Stomach (tissue), 9 donors: ENCODE measurements around the gene CHEK1. TPM values are rescaled to one million over a fixed set of nuclear protein-coding genes. Genes with fewer than 3 reads are reported as not detected.

Source experiments
- DNase-seq, 2 donors: peaks; one replicate each; pipeline versions ENCODE4 v3.0.0 to v3.0.0-alpha.2; 2013 to 2019
- H3K27ac ChIP-seq, 5 donors: fragments of 200-600 bp in 4 of 5; sonication (generic) in 4 of 5; one replicate each; pipeline ENCODE4 v1.5.1; 2013 to 2019; ENCODE audit warnings: mild to moderate bottlenecking in 1 of 5, moderate library complexity in 1 of 5
- H3K27me3 ChIP-seq, 3 donors: fragments of 200-600 bp; sonication (generic); one replicate each; pipeline ENCODE4 v1.5.1; 2017 to 2019; ENCODE audit warnings: mixed run types in 1 of 3
- H3K36me3 ChIP-seq, 4 donors: fragments of 200-600 bp; sonication (generic); 1 replicate in 3 of 4; 2 replicates in 1 of 4; pipeline ENCODE4 v1.5.1; 2016 to 2019
- H3K4me1 ChIP-seq, 4 donors: fragments of 200-600 bp; sonication (generic); one replicate each; pipeline ENCODE4 v1.5.1; 2016 to 2019
- H3K4me3 ChIP-seq, 4 donors: fragments of 200-600 bp; sonication (generic) in 3 of 4; one replicate each; pipeline ENCODE4 v1.5.1; 2016 to 2019; ENCODE audit warnings: mild to moderate bottlenecking in 1 of 4
- H3K9me3 ChIP-seq, 4 donors: fragments of 200-600 bp; sonication (generic); one replicate each; pipeline ENCODE4 v1.5.1; 2016 to 2019
- CTCF ChIP-seq, 7 experiments: fragments of 450-650 bp in 4 of 7; fragments of 200-600 bp in 3 of 7; sonication (generic) in 3 of 7; IDR thresholded peaks; one replicate each; pipeline ENCODE4 v1.5.1; 2016 to 2019; ENCODE audit warnings: antibody characterized with exemption in 7 of 7, control low read depth in 2 of 7, mild to moderate bottlenecking in 1 of 7
- EP300 ChIP-seq: sonication (generic); formaldehyde crosslinking; IDR thresholded peaks from one replicate; pipeline ENCODE4 v1.6.1; 2017; ENCODE audit warnings: antibody characterized with exemption
- POLR2A ChIP-seq, 4 donors: fragments of 450-650 bp; IDR thresholded peaks; one replicate each; pipeline ENCODE4 v1.6.1; 2016; ENCODE audit warnings: antibody characterized with exemption in 4 of 4, control low read depth in 2 of 4, mild to moderate bottlenecking in 1 of 4, moderate library complexity in 1 of 4
- POLR2AphosphoS5 ChIP-seq, 3 donors: sonication (generic); formaldehyde crosslinking; IDR thresholded peaks; one replicate each; pipeline ENCODE4 v1.6.1; 2016; ENCODE audit warnings: antibody characterized with exemption in 3 of 3
- WGBS, 5 donors: extraction: QIAGEN DNeasy Blood & Tissue Kit in 3 of 5; methylation state at CpG; one replicate each; pipeline versions ENCODE4 v1.1.5 to v1.1.7; 2013 to 2018; 5-methylcytosine and 5-hydroxymethylcytosine counted together
- intact Hi-C: fragments of 100-400 bp; cut with DNase I; formaldehyde crosslinking; loops from one replicate; pipeline ENCODE4 v1.15.1; 2023; ENCODE audit warnings: low total_unique reads
- polyA plus RNA-seq, 3 donors: library from polyadenylated mRNA; stranded (reverse); fragments of 200-250 nt; gene quantifications; one replicate each; pipeline ENCODE4 v1.2.3, GENCODE V29; 2013
- total RNA-seq, 5 donors: library from RNA; depleted of rRNA; stranded (reverse); fragments of >200 nt; gene quantifications; one replicate each; pipeline versions ENCODE4 v1.1.0 to v1.2.3, GENCODE V29; 2014 to 2016
- donor health status: healthy with polysubstance abuse.
- donor health status: Bipolar disorder and iron deficiency.
- donor health status: healthy.

The CHEK1 gene
- total and polyA plus RNA-seq, 8 donors = 0.14 to 19.3 (median 3.4) TPM; not detected in 1

DNA sequence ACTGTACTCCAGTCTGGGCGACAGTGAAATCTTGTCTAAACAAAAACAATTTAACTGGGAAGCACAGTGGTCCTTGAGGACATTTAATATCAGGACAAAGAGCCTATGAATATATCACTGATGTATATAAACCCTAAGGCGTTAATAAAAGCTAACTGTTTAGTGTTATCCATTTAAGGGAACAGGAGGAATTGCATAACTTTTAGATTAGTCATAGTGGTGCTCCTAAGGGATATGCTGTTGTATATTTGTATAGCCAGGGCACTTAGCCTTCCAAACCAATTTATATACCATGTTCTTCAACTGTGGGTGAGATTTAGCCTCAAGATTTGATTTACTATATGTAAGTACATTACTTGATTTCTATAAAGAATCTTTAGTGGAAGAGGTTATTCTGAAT lies 3.0 kb upstream of the CHEK1 start:
- H3K27ac ChIP-seq = no peak overlapping the region
- peaks cover 14 to 32% (median 23%) of the 10 kb centered on the region in 4 donors for H3K4me1 ChIP-seq
- no peak for DNase-seq
- TF ChIP-seq POLR2AphosphoS5 (IDR thresholded peaks at IDR 0.05) = no peak
- TF ChIP-seq CTCF (IDR thresholded peaks at IDR 0.05) = no peak
- no peak for TF ChIP-seq POLR2A (IDR thresholded peaks at IDR 0.05)
- TF ChIP-seq EP300 = no peak
- no peaks in the 10 kb centered on the region for H3K27me3 ChIP-seq
- H3K36me3 ChIP-seq = peaks cover 28 to 57% (median 54%) of the 10 kb centered on the region in 4 donors
- WGBS, 5 donors = 60 to 74% (median 72%) methylated on average over 2 of the region's 2 CpGs
- no peak overlapping the region for H3K4me3 ChIP-seq
- intact Hi-C loops = loop anchor here (5.0 kb wide), 1 partner anchor 255 kb away; no protein-coding TSS in a partner anchor
- H3K9me3 ChIP-seq = no peaks in the 10 kb centered on the region

DNA sequence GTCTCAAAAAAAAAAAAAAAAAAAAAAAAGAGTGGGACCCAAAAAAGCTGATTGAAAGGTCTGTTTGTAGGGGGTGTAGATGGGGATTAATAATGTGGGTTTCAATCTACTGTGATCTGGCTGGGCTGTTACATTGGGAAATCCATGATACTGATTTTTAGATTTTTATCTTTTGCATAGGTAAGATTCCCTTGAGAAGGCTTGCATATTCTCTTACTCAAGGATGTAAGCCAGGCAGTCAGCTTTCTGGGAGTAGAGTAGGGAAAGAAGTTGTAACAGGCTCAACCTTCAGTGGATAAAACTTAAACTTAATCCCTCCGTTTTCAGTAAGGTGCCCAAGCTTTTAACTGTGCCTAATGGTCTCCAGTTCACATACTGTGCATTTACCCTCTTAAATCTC lies 1.9 kb upstream of the CHEK1 start:
- intact Hi-C loops = loop anchor here (5.0 kb wide), 1 partner anchor 254 kb away; no protein-coding TSS in a partner anchor
- Histone ChIP-seq H3K4me1 (peaks cover 14 to 34% (median 24%) of the 10 kb centered on the region in 4 donors), H3K36me3 (peaks cover 23 to 46% (median 43%) of the 10 kb centered on the region in 4 donors), H3K9me3 (no peaks in the 10 kb centered on the region), H3K4me3 (no peak overlapping the region), H3K27ac (no peak overlapping the region), H3K27me3 (no peaks in the 10 kb centered on the region)
- WGBS, 5 donors = 68 to 86% (median 84%) methylated on average over 1 of the region's 1 CpG
- DNase-seq = no peak
- TF ChIP-seq CTCF (IDR thresholded peaks at IDR 0.05) (no peak), POLR2A (IDR thresholded peaks at IDR 0.05) (no peak), POLR2AphosphoS5 (IDR thresholded peaks at IDR 0.05) (no peak), EP300 (no peak)

DNA sequence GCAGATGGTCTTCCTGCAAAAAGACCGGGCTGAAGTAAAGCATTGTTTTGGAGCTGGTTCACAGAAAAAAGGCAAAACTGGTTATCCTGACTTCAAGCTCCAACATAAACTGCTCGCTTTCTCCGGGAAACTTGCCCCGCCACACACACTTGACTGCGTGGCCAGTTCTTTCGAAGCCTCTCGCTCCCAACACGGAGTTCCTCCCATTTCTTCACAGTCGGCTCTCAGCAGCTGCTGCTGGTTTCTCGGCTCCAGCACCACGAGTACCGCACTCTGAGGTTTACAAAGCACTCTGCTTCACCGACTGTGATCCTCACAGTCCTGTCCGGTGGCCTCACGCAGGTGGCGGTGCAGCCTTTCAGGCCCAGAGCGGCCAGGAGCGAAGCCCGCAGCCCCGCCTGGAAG lies 264 bp downstream of the CHEK1 start:
- Histone ChIP-seq H3K4me1 (peaks cover 14 to 34% (median 24%) of the 10 kb centered on the region in 4 donors), H3K9me3 (no peaks in the 10 kb centered on the region), H3K36me3 (peaks cover 2 to 30% (median 21%) of the 10 kb centered on the region in 4 donors), H3K27me3 (no peaks in the 10 kb centered on the region), H3K27ac (peak overlapping the region; percentile 90 to 97 (median 96)), H3K4me3 (peak overlapping the region; percentile 65 to 97 (median 76))
- DNase-seq = no peak
- 0 to 2% (median 1%) methylated on average over 16 to 20 of the region's 20 CpGs for WGBS, 5 donors
- intact Hi-C loops = no loop called here
- TF ChIP-seq POLR2A (IDR thresholded peaks at IDR 0.05) = no peak
- TF ChIP-seq CTCF (IDR thresholded peaks at IDR 0.05) = no peak
- TF ChIP-seq EP300 = no peak
- TF ChIP-seq POLR2AphosphoS5 (IDR thresholded peaks at IDR 0.05) = no peak

GRCh38 chr11:125625630-125626287 lies 796 bp downstream of the CHEK1 start:
- peak; percentile 88 to 96 for DNase-seq
- intact Hi-C loops = no loop called here

More at GRCh38 chr11:125625630-125626287, 796 bp downstream of the CHEK1 start:
- 0 to 1% (median 0%) methylated on average over 25 to 51 of the region's 51 CpGs for WGBS, 5 donors
- Histone ChIP-seq H3K36me3 (peaks cover 2 to 25% (median 16%) of the 10 kb centered on the region in 4 donors), H3K27ac (peak overlapping the region; percentile 90 to 97 (median 96)), H3K9me3 (no peaks in the 10 kb centered on the region), H3K27me3 (no peaks in the 10 kb centered on the region), H3K4me3 (peak overlapping the region; percentile 65 to 97 (median 76)), H3K4me1 (peaks cover 14 to 34% (median 24%) of the 10 kb centered on the region in 4 donors)
- TF ChIP-seq POLR2A (IDR thresholded peaks at IDR 0.05) (peak in 2 of 4 donors; percentile 60 to 72), POLR2AphosphoS5 (IDR thresholded peaks at IDR 0.05) (peak; percentile 82 to 91 (median 85)), CTCF (IDR thresholded peaks at IDR 0.05) (peak in 1 of 7 experiments; percentile 21), EP300 (no peak)
